T-helper 2 cell treated with Interferon-gamma antibody and Interleukin-4, amounts not matched to agents 100 ng/mL and 5 ng/mL, for 36 hours (primary cell): Measurements from ENCODE around the gene RB1. TPM values are rescaled to one million over a fixed set of nuclear protein-coding genes. Genes with fewer than 3 reads are reported as not detected.
"Not testable (repeated sequence)": the region's sequence is repeated elsewhere in the genome, so short reads cannot be mapped to it uniquely, and the experiment has no call there.

Source experiments
- intact Hi-C: fragments of 100-400 bp; cut with micrococcal nuclease; formaldehyde crosslinking; loops from one replicate; pipeline ENCODE4 v1.15.1; 2023
- total RNA-seq: library from RNA; stranded (reverse); gene quantifications from 2 replicates; pipeline ENCODE4 v1.2.3, GENCODE V29; 2022

Gene RB1
- total RNA-seq, 1 donor from 2014 or later, result 40.0 TPM

GRCh38 chr13:48443442-48444208, 140.1 kb downstream of the RB1 start:
- intact Hi-C loops, result loop anchor here (10.0 kb wide), 1 partner anchor 51 kb away; no protein-coding TSS in a partner anchor

DNA sequence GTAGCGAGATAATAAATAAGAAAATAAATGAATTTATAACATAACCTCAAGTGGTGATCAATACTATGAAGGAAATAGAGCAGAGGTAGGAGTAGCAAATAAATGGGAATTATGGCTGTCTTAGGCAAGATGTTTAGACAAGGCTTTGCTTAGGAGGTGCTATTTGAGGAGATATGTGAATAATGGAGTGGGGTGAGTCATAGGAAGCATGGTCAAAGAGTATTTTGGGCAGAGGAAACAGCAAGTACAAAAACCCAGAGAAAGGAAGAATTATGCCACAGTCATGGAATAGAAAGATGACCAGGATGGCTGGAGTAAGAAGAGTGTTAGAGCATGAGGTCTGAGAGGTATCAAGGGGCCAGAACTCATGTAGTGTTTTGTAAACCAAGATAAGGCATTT, 142.9 kb downstream of the RB1 start:
- intact Hi-C loops, result loop anchor here (5.0 to 10.0 kb wide), 2 partner anchors 34 to 48 kb away; partner anchors contain the start of gene LPAR6

GRCh38 chr13:48448285-48448958, 144.9 kb downstream of the RB1 start:
- intact Hi-C loops, result loop anchor here (5.0 to 10.0 kb wide), 2 partner anchors 36 to 46 kb away; partner anchors contain the start of gene LPAR6

DNA sequence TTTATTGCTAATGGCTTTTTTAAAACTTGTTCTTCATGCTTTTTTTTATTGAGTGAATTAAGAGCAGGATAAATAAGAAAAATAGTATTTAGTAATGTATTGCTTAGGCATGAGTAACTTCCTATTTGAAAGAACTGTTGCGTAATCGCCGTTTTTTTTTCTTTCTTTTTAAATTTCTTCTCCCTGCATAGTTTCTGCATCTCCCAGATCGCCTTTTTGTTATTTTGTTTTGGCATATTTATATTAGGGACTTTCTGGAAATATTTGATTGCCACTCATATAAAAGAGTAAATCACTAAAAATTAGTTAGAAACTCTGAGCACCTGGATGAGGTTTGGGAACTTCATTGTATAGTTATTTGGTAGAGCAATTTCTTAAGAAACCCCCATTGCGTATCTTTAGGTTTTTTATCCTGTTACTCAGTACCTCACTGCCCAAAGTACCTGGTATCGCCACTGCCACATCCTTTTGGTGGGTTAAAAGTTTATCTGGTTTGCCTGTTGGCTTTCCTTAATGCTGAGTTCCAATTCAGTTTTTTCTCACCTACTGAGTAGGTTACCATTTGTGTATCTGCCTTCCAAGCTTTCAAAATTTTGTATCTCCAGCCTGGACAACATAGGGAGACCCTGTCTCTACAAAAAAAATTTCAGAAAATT, 145.5 kb downstream of the RB1 start:
- intact Hi-C loops, result loop anchor here (5.0 to 10.0 kb wide), 2 partner anchors 37 to 46 kb away; partner anchors contain the start of gene LPAR6

- intact Hi-C loops, result loop anchor here (5.0 to 10.0 kb wide), 2 partner anchors 37 to 45 kb away; partner anchors contain the start of gene LPAR6
These were observed 146.1 kb downstream of the RB1 start for GRCh38 chr13:48449656-48450055.

DNA sequence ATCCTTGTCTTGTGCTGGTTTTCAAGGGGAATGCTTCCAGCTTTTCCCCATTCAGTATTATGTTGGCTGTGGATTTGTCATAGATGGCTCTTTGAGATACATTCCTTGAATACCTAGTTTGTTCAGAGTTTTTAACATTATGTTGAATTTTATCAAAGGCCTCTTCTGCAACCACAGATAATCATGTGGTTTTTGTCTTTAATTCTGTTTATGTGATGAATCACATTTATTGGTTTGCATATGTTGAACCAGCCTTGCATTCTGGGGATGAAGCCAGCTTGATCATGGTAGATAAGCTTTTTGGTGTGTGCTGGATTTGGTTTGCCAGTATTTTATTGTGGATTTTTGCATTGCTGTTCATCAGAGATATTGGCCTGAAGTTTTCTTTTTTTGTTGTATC, 147.6 kb downstream of the RB1 start:
- intact Hi-C loops, result not testable (repeated sequence)

DNA sequence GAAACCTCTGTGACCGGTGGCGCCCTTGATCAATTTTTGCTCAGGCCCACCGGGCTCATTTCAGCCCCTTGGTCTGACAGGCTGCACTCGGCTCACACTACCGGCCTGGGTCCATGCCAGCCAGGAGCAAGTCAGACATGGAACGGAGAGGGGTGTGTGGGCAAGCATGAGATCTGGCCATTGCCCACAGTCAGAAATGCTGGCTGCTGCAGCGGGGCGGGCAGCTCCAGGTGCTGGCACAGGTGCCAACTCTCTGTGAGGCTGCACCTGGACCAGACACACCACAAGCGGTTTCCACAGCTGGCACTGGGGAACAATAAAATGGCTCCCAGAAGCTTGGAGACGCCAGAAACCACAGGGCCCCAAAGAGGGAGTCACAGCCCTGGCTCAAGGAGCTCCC, 153.0 kb downstream of the RB1 start:
- intact Hi-C loops, result no loop called here

DNA sequence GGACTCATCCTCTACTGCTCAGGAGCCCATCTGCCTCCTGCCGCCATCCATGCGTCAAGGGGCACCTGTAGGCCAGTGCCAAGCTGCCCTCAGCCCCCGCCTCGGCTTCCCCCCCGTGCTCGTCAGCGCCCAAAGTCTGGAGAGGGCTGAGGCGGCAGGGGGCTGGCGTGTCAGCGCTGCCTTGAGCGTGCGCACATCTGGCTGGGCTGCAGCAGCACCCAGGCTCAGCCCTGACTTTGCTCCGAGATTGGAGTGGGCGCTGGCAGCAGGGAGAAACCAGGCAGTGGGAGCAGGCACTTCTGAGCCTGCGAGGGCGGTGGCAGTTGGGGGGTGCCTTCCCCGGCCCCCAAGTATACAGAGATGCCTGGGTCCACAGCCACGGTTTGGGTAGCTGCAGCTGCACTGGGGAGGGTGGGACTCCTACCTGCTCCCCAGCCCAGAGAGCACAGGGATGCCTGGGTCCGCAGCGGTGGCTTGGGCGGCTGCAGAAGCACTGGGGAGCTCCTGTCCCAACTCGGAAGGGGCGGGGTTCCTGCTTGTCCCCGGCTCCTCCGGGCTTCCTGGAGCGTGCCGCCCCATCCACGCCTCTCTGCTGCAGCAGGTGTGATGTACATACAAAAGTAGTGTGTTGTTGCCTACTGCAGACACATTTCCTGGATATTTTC, 154.2 kb downstream of the RB1 start:
- intact Hi-C loops, result no loop called here

DNA sequence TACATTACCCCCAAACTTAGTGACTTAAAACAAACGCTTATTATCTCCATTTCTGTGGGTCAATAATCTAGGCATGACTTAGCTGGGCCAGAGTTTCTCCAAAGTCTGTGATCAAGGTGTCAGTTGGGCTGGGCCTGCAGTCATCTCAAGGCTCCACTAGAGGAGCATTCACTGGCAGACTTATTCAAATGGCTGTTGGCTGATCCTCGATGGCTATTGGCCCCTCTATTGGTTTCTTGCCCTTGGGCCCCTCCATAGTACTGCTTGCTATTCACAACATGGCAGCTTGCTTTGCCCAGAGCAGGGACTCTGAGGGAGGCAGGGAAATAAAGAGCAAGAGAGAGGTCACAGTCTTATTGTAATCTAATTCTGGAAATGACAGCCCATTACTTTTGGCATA, 171.7 kb downstream of the RB1 start:
- intact Hi-C loops, result no loop called here

DNA sequence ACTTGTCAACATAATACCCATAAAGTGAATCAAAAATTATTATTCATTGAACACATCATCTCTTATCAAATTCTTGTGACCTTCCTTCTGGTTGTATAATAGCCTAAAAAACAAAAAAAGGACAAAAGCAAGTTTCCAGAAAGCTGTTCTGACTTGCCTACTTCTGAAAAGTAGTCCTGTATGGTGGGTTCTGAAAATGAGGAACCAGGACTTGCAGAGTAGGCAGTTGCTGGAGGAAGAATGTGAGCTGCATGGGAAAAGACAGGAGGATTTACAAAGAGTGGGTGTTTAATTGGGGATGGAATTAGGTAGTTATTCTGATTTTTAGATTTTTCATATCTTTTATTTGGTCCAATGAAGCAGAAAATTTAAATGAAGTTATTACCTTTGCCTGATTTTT, 172.7 kb downstream of the RB1 start:
- intact Hi-C loops, result no loop called here

DNA sequence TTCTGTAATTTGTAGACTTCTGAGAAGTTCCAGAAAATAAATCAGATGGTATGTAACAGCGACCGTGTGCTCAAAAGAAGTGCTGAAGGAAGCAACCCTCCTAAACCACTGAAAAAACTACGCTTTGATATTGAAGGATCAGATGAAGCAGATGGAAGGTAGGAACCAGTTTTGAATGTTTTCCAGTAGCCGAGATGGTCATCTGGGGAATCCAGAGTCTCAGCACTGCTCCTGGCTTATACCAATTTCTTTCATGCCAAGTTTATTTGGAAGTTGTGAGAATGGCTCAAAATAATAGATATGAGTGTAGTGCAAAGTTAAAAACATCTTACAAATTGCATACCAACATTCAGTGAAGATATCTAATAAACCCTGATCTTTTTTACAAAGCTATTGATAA, 173.1 kb downstream of the RB1 start:
- intact Hi-C loops, result no loop called here

- intact Hi-C loops, result no loop called here
These were observed 173.8 kb downstream of the RB1 start for GRCh38 chr13:48477191-48477855.

DNA sequence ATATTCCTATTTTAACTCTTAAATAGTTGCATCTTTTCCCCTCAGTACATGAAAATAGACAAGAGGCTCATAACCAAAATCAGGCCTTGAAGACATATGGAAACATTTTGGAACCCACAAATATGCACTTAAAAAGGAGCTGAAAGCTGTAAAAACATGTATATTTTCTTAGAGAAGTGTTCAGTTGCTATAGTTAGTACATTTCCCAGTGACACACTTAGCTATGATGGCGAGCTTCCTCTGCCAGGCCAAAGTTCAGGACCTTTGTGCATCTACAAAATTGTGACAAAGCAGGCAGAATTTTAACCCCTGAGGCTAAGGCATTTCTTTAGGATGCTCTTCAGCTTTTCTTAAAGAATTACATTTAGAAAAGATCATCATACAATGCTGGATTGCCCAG, 174.8 kb downstream of the RB1 start:
- intact Hi-C loops, result no loop called here

- intact Hi-C loops, result no loop called here
These were observed 180.0 kb downstream of the RB1 start for GRCh38 chr13:48483575-48483974.

DNA sequence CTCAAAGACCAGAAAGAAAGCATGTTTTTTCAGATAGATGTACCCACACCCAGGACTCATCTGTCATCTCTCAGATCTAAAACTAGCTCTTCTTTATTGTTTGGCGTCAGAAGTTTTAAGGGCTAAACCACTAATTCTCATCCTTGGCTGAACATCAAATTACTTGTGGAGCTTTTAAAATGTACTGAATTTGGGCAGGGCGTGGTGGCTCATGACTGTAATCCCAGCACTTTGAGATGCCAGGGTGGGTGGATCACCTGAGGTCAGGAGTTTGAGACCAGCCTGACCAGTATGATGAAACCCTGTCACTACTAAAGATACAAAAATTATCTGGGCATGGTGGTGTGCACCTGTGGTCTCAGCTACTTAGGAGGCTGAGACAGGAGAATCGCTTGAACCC, 181.9 kb downstream of the RB1 start:
- intact Hi-C loops, result no loop called here

- intact Hi-C loops, result no loop called here
These were observed 182.8 kb downstream of the RB1 start for GRCh38 chr13:48486362-48486761.

DNA sequence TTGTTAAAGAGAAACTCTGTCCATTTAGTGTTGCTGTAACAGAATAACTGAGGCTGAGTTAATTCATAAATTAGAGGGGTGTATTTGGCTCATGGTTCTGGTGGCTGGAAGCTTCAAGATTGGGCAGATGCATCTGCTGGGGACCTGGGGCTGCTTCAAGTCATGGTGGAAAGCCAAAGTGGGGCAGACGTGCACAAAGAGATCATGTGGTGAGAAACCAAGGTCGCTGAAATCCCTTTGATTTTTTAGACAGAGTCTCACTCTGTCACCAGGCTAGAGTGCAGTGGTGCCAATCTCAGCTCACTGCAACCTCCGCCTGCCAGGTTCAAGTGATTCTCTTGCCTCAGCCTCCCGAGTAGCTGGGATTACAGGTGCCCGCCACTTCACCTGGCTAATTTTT, 183.3 kb downstream of the RB1 start:
- intact Hi-C loops, result no loop called here

DNA sequence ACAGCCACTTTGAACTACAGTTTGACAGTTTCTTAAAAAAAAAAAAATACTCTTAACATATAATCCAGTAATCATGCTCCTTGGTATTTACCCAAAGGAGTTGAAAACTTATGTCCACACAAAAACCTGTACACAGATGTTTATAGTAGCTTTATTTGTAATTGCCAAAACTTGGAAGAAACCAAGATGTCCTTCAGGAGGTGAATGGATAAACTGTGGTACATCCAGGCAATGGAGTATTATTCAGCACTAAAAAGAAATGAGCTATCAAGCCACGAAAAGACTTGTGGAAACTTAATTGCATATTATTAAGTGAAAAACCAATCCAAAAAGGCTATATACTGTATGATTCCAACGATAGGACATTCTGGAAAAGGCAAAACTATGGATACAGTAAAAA, 184.4 kb downstream of the RB1 start:
- intact Hi-C loops, result no loop called here

DNA sequence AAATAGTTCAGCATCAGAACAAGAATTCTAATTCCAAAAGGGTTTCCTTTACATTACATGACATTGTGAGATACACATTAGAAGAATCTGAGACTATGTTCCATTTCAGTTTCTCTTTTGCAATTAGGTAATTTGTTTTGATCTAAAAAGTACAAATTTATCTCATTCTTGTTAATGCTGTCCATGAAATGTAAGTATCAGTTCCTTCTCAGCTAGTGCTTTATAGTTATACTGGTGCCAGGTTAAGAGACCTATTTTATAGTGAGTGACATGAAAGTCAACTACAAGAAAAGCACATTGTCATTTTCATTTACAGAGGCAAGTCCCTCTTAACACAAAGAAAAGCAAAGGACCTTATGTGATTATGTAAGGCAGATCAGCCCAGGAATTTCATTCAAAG, 185.4 kb downstream of the RB1 start:
- intact Hi-C loops, result no loop called here

- intact Hi-C loops, result loop anchor here (5.0 to 10.0 kb wide), 5 partner anchors 45 to 392 kb away; partner anchors contain the start of genes CYSLTR2, ITM2B and MED4
These were observed 186.1 kb downstream of the RB1 start for GRCh38 chr13:48489666-48490065.

DNA sequence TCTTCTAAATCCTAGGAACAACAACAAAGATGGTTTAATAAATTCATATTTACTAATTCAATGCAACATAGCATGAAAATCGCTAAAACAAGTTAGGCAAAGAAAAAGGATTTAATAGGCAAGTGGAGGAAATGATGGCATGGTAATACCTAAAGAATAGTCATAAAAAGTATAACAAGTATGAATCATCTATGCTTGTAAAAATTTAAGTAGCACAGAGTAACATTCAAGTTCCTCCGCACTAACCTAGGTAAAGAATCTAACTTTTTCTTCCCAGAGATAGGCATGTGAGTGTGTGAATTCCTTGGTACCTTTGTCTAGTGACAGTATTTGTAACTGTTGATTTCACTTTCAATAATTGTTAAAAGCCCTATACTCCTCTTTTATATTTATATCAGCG, 186.7 kb downstream of the RB1 start:
- intact Hi-C loops, result loop anchor here (5.0 to 10.0 kb wide), 5 partner anchors 45 to 393 kb away; partner anchors contain the start of genes CYSLTR2, ITM2B and MED4
